Colonic mucosa (tissue), 4 donors: ENCODE data around the gene YAP1. TPM values are rescaled to one million over a fixed set of nuclear protein-coding genes. Genes with fewer than 3 reads are reported as not detected.
"Not testable (repeated sequence)": the region's sequence is repeated elsewhere in the genome, so short reads cannot be mapped to it uniquely, and the experiment has no call there.

Experiments
- DNase-seq: peaks from one replicate; pipeline ENCODE4 v3.0.0-alpha.2; 2020
- H3K27ac ChIP-seq: fragments of 200-600 bp; one replicate; pipeline ENCODE4 v1.8.0; 2021
- H3K27me3 ChIP-seq: fragments of 200-600 bp; one replicate; pipeline ENCODE4 v1.8.0; 2021
- H3K36me3 ChIP-seq: fragments of 200-600 bp; one replicate; pipeline ENCODE4 v1.8.0; 2021
- H3K4me1 ChIP-seq: fragments of 200-600 bp; one replicate; pipeline ENCODE4 v1.8.0; 2021; ENCODE audit warnings: mild to moderate bottlenecking
- H3K4me3 ChIP-seq: fragments of 200-600 bp; one replicate; pipeline ENCODE4 v1.8.0; 2021
- H3K9ac ChIP-seq, 2 donors: one replicate each; pipeline ENCODE4 v1.7.0; 2013; ENCODE audit warnings: control low read depth in 2 of 2, low read depth in 2 of 2, low read length in 2 of 2
- H3K9me3 ChIP-seq: fragments of 200-600 bp; one replicate; pipeline ENCODE4 v1.8.0; 2021
- intact Hi-C: fragments of 100-400 bp; cut with DNase I; formaldehyde crosslinking; loops from one replicate; pipeline ENCODE4 v1.14.1; 2022
- total RNA-seq, 2 donors: library from RNA; stranded (reverse); fragmentation: NEBNext Ultra II Directional in 1 of 2; extraction: Animal tissue kit (Norgen Biotek cat#: 25700) in 1 of 2; gene quantifications; one replicate each; pipeline ENCODE4 v1.2.1, GENCODE V29; 2021
- TF ChIP-seq, protein P1 (sequence below): fragments of 200-600 bp; IDR thresholded peaks from one replicate; pipeline ENCODE4 v1.8.0; 2022; ENCODE audit warnings: antibody characterized with exemption, mild to moderate bottlenecking
- donor health status: healthy.
- donor health status: DM: no; HTN: no; CAD: no.
- donor health status: DM: no; HTN: no; CAD: no.

Gene YAP1
- total RNA-seq, 2 donors from 2014 or later = 43.9 to 71.7 TPM

DNA sequence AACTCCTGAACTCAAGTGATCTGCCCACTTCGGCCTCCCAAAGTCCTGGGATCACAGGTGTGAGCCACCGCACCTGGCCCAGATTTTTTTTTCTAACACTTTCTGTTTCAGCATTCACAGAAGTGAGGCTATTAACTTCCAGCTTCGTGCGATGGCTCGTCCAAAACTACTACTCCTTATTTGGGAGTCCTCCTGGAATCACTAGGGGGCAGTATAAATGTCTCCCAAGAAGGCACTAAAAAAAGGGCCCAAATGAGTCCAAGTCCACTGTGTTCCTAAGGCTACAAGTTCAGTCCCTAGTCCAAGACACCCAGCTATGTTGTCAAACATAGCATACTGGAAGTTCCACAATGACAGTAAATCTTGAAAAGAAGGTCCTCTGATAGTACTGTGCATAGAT, 143.8 kb downstream of the YAP1 start:
- intact Hi-C loops = no loop called here
- Histone ChIP-seq H3K4me3 (no peak overlapping the region), H3K27me3 (no peaks in the 10 kb centered on the region), H3K9me3 (no peaks in the 10 kb centered on the region), H3K9ac (no peak overlapping the region), H3K27ac (no peak overlapping the region), H3K4me1 (no peaks in the 10 kb centered on the region), H3K36me3 (no peaks in the 10 kb centered on the region)
- DNase-seq = no peak
- TF ChIP-seq, protein P1, sequence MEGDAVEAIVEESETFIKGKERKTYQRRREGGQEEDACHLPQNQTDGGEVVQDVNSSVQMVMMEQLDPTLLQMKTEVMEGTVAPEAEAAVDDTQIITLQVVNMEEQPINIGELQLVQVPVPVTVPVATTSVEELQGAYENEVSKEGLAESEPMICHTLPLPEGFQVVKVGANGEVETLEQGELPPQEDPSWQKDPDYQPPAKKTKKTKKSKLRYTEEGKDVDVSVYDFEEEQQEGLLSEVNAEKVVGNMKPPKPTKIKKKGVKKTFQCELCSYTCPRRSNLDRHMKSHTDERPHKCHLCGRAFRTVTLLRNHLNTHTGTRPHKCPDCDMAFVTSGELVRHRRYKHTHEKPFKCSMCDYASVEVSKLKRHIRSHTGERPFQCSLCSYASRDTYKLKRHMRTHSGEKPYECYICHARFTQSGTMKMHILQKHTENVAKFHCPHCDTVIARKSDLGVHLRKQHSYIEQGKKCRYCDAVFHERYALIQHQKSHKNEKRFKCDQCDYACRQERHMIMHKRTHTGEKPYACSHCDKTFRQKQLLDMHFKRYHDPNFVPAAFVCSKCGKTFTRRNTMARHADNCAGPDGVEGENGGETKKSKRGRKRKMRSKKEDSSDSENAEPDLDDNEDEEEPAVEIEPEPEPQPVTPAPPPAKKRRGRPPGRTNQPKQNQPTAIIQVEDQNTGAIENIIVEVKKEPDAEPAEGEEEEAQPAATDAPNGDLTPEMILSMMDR = no peak

DNA sequence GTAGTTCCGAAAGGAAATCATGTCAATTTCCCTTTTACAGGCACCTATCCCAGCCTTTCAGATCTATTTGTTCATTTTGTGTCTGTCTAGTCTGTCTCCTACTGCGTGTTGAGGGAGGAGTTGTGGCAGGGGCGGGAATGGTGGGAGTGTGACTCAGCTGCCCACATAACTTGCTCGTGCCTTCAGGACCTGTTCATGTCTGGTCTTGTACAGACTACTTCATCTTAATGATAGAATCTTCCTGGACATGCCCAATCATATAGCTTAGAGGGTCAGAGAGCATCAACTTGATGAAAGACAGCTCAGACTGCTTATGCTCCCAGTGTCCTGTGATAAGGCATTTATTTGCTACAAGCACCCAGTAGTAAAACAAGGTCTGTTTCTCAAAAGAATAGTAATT, 146.0 kb downstream of the YAP1 start:
- Histone ChIP-seq H3K4me1 (no peaks in the 10 kb centered on the region), H3K4me3 (no peak overlapping the region), H3K9me3 (no peaks in the 10 kb centered on the region), H3K27ac (no peak overlapping the region), H3K27me3 (no peaks in the 10 kb centered on the region), H3K9ac (no peak overlapping the region), H3K36me3 (no peaks in the 10 kb centered on the region)
- intact Hi-C loops = no loop called here
- no peak for DNase-seq
- TF ChIP-seq, protein P1 = no peak

DNA sequence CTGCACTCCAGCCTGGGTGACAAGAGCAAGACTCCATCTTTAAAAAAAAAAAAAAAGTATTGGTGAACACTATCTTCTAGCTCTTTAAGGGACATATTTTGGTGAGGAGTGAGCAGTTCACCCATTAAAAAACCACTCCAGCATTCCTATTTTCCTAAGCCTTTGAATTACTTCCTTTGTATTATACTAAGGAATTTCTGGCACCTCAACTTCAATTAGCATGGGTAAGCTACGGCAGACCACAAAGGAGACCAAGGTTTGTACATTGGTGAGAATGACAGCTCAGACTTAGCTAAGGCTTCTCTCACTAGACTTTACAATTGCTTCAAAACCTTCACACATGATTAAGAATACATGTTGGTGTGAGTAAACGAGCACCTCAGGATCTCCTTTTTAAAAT, 150.0 kb downstream of the YAP1 start:
- intact Hi-C loops = no loop called here
- Histone ChIP-seq H3K4me1 (no peaks in the 10 kb centered on the region), H3K36me3 (no peaks in the 10 kb centered on the region), H3K27ac (no peak overlapping the region), H3K4me3 (no peak overlapping the region), H3K9me3 (no peaks in the 10 kb centered on the region), H3K9ac (no peak overlapping the region), H3K27me3 (no peaks in the 10 kb centered on the region)
- DNase-seq = no peak
- TF ChIP-seq, protein P1 = no peak

DNA sequence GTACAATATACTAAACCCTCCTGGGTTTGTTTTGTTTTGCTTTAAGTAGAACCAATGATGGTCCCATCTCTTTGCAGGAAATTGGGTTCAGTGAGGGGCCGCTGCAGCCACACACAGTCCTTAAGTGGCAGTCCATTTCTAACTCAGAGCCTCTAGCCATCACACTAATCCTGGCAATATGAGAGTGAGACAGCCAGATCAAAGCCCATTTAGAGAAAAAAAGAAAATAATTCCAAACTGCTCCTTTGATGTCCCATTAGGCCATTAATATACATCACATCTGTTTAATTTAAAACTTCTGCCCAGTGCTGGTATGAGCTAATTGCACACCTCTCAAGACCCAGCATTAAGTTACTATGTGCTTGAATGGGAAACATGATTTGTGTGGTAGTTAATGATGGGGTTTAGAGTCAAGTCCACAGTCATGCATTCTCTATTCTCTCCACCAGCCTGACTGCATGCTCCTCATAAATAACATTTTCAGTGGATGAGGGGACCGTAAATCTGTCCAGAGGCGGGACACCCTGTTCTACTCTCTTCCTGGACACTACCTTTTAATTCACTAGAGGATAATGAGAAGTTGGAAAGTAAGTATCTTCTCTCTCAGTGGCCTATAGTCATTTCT, 153.2 kb downstream of the YAP1 start:
- Histone ChIP-seq H3K9me3 (no peaks in the 10 kb centered on the region), H3K4me3 (no peak overlapping the region), H3K27me3 (no peaks in the 10 kb centered on the region), H3K27ac (no peak overlapping the region), H3K9ac (no peak overlapping the region), H3K36me3 (no peaks in the 10 kb centered on the region), H3K4me1 (no peaks in the 10 kb centered on the region)
- TF ChIP-seq, protein P1 = no peak
- intact Hi-C loops = no loop called here
- DNase-seq = no peak

DNA sequence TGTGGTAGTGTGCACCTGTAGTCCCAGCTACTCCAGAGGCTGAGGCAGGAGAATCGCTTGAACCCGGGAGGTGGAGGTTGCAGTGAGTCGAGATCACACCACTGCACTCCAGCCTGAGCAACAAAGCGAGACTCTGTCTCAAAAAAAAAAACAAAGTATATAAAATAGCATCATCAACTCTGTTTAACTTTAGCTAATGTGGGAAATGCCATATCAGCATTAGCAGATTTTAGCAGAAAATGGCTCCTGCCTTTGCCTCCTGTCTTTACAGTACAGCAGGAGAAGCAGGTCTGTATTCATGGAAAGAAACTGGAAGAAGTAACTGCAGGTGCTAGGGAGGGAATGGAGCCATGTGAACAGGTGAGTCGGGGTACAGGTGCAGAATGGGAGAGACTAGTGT, 154.5 kb downstream of the YAP1 start:
- H3K9me3 ChIP-seq, H3K27ac ChIP-seq, H3K36me3 ChIP-seq, H3K4me1 ChIP-seq, H3K9ac ChIP-seq, intact Hi-C loops, H3K27me3 ChIP-seq, DNase-seq, H3K4me3 ChIP-seq: not testable (repeated sequence)

DNA sequence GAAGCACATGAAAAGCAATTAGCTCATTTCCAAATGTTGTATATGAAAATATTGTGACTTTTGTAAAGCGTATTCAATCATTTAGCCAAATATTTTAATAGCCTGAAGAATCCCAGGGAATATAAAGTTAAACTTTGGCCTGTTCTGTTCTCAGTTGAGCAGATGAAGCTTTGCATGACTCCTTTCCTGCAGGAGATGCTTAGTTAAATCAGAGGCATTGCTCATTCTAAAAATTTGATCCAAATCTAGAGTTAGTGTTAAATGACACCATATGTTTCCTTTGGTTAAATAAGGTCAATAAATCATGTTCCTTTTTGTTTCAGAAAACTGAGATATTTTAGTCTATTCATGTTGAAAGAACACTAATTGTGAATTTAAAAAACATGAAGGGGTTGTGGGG, 155.9 kb downstream of the YAP1 start:
- Histone ChIP-seq H3K27me3 (no peaks in the 10 kb centered on the region), H3K36me3 (no peaks in the 10 kb centered on the region), H3K9ac (no peak overlapping the region), H3K9me3 (no peaks in the 10 kb centered on the region), H3K27ac (no peak overlapping the region), H3K4me3 (no peak overlapping the region), H3K4me1 (no peaks in the 10 kb centered on the region)
- TF ChIP-seq, protein P1 = no peak
- intact Hi-C loops = no loop called here
- no peak for DNase-seq
